K562 (cell line): ENCODE results near the gene HLF. TPM values are rescaled to one million over a fixed set of nuclear protein-coding genes. Genes with fewer than 3 reads are reported as not detected.
A peak's percentile ranks its signal among the peaks of the same experiment; 100 is the strongest.

ENCODE experiments used
- ATAC-seq: fragments of 200-7000 bp; cut with Tn5 transposase; 3 replicates; pipeline ENCODE4 v1.9.1; 2020; ENCODE audit warnings: moderate library complexity
- BruUV-seq: library from RNA; stranded (reverse); fragments of 400-500 nt; replicated peaks from 2 replicates; lab custom pipeline; 2021; lab: Mats Ljungman, UMichigan
- CTCF ChIA-PET: fragments of 300-600 bp; formaldehyde crosslinking; extraction: SDS; loops from one replicate; lab custom pipeline; 2021; ENCODE audit warnings: low intra/inter-chr PET ratio; lab: Yijun Ruan, JAX
- POLR2A ChIA-PET: fragments of 300-600, 350-650 bp; sonication (Branson Sonifier 250); formaldehyde crosslinking; extraction: SDS; loops from one replicate; lab custom pipeline; 2021; ENCODE audit warnings: antibody characterized with exemption, inconsistent platforms; lab: Yijun Ruan, JAX
- DNase-seq, 4 experiments: peaks; one replicate each; pipeline versions ENCODE4 v3.0.0 to v3.0.0-alpha.2; 2011 to 2018; ENCODE audit warnings: low spot score in 3 of 4, mixed read lengths in 3 of 4; ENCODE audit errors: extremely low read depth in 1 of 4
- FAIRE-seq: peaks from 2 replicates; lab custom pipeline; 2011; peaks lifted over from hg19 to GRCh38; lab: Jason Lieb, UNC
- H2AFZ ChIP-seq: 2 replicates; pipeline ENCODE4 v1.6.0; 2011; ENCODE audit warnings: low read depth, low read length, control low read depth, inconsistent platforms
- H3K27ac ChIP-seq: fragments of 200-600 bp; 3 replicates; pipeline ENCODE4 v1.8.0; 2011; ENCODE audit warnings: low read depth, mild to moderate bottlenecking, control low read depth, inconsistent platforms, low read length, moderate library complexity, mixed read lengths; ENCODE audit errors: extremely low read depth
- H3K27me3 ChIP-seq, 2 experiments: fragments of 300-600 bp in 1 of 2; 2 replicates in 1 of 2; 3 replicates in 1 of 2; pipeline versions ENCODE4 v1.6.0 to v1.8.0; 2011; ENCODE audit warnings: inconsistent platforms in 2 of 2, low read length in 2 of 2, mild to moderate bottlenecking in 1 of 2, mixed read lengths in 1 of 2, moderate library complexity in 1 of 2; ENCODE audit not compliant: control insufficient read depth in 2 of 2, insufficient read depth in 2 of 2
- H3K36me3 ChIP-seq: fragments of 300-600 bp; 3 replicates; pipeline ENCODE4 v1.8.0; 2011; ENCODE audit warnings: mild to moderate bottlenecking, low read length, inconsistent platforms; ENCODE audit not compliant: control insufficient read depth, insufficient read depth
- H3K4me1 ChIP-seq, 2 experiments: fragments of 200-600 bp in 1 of 2; replicated peaks in 1 of 2; 2 replicates in 1 of 2; 3 replicates in 1 of 2; pipeline versions ENCODE4 v1.5.1 to v1.8.0; 2011; ENCODE audit warnings: inconsistent platforms in 2 of 2, low read length in 2 of 2, mild to moderate bottlenecking in 1 of 2, mixed read lengths in 1 of 2, moderate library complexity in 1 of 2; ENCODE audit not compliant: control insufficient read depth in 2 of 2, insufficient read depth in 2 of 2
- H3K4me2 ChIP-seq: 2 replicates; pipeline ENCODE4 v1.6.1; 2011; ENCODE audit warnings: low read length, control low read depth, inconsistent platforms, mixed read lengths; ENCODE audit not compliant: insufficient read depth
- H3K4me3 ChIP-seq: fragments of 200-600 bp; sonication (generic), shearing (Covaris generic); 2 replicates; pipeline ENCODE4 v1.5.1; 2016; ENCODE audit warnings: control low read depth, inconsistent platforms
- H3K79me2 ChIP-seq: fragments of 200-600 bp; 3 replicates; pipeline ENCODE4 v1.8.0; 2011; ENCODE audit warnings: low read length, inconsistent platforms; ENCODE audit not compliant: control insufficient read depth, insufficient read depth
- H3K9ac ChIP-seq, 2 experiments: 2 replicates each; pipeline versions ENCODE4 v1.6.0 to v1.6.1; 2011; ENCODE audit warnings: low read depth in 2 of 2, low read length in 2 of 2, control low read depth in 1 of 2, inconsistent platforms in 1 of 2, mild to moderate bottlenecking in 1 of 2, mixed read lengths in 1 of 2; ENCODE audit not compliant: insufficient read depth in 1 of 2
- H3K9me1 ChIP-seq: one replicate; pipeline ENCODE4 v1.6.0; 2011; ENCODE audit warnings: inconsistent platforms, mild to moderate bottlenecking, low read length, moderate library complexity; ENCODE audit not compliant: control insufficient read depth, insufficient read depth
- H3K9me3 ChIP-seq: replicated peaks from 2 replicates; pipeline ENCODE4 v1.5.1; 2011; ENCODE audit warnings: low read depth, low read length, inconsistent platforms; ENCODE audit not compliant: control insufficient read depth, insufficient read depth
- H4K20me1 ChIP-seq: replicated peaks from 2 replicates; pipeline ENCODE4 v1.6.1; 2011; ENCODE audit warnings: low read length, inconsistent platforms, mixed read lengths; ENCODE audit not compliant: control insufficient read depth, insufficient read depth
- ETS2 ChIP-seq: IDR thresholded peaks from 2 replicates; pipeline ENCODE4 v1.6.1; 2016; ENCODE audit warnings: borderline replicate concordance, missing genetic modification characterization, mild to moderate bottlenecking, moderate library complexity, missing compliant biosample characterization; ENCODE audit not compliant: poor library complexity, severe bottlenecking
- ETV5 ChIP-seq: sonication (generic); formaldehyde crosslinking; IDR thresholded peaks from 2 replicates; pipeline ENCODE4 v1.4.0; 2020; ENCODE audit warnings: low read depth, mild to moderate bottlenecking, missing genetic modification reagents
- EZH2 ChIP-seq: IDR thresholded peaks from 2 replicates; pipeline ENCODE4 v1.6.1; 2012; ENCODE audit warnings: low read depth, mild to moderate bottlenecking, inconsistent platforms, low read length, borderline replicate concordance
- FOXA1 ChIP-seq: fragments of 450-650 bp; IDR thresholded peaks from 2 replicates; pipeline ENCODE4 v1.6.1; 2016; ENCODE audit warnings: mild to moderate bottlenecking, borderline replicate concordance
- HDAC6 ChIP-seq: IDR thresholded peaks from 2 replicates; pipeline ENCODE4 v1.6.1; 2012; ENCODE audit warnings: low read depth, mild to moderate bottlenecking, control low read depth, inconsistent platforms, low read length, moderate library complexity
- HIVEP1 ChIP-seq: fragments of 250-450 bp; sonication (Bioruptor Pico); IDR thresholded peaks from 2 replicates; pipeline ENCODE4 v1.4.0; 2020; ENCODE audit warnings: mild to moderate bottlenecking
- MCM7 ChIP-seq, 2 experiments: fragments of 450-650 bp; IDR thresholded peaks; 2 replicates each; pipeline ENCODE4 v1.6.1; 2016 to 2018
- NCOA6 ChIP-seq: fragments of 450-650 bp; IDR thresholded peaks from 2 replicates; pipeline ENCODE4 v1.6.1; 2017; ENCODE audit warnings: mild to moderate bottlenecking
- PHB ChIP-seq: fragments of 250-450 bp; sonication (Bioruptor Pico); IDR thresholded peaks from 2 replicates; pipeline ENCODE4 v1.5.0; 2021
- PPARD ChIP-seq: fragments of 250-450 bp; sonication (Bioruptor Pico); IDR thresholded peaks from 2 replicates; pipeline ENCODE4 v1.8.0; 2022; ENCODE audit warnings: inconsistent platforms, mild to moderate bottlenecking, moderate library complexity
- SETDB1 ChIP-seq: IDR thresholded peaks from one replicate; pipeline ENCODE4 v1.6.1; 2012; ENCODE audit warnings: low read length, control low read depth, inconsistent platforms
- YY1 ChIP-seq, 3 experiments: IDR thresholded peaks; 2 replicates each; pipeline ENCODE4 v1.6.1; 2011; ENCODE audit warnings: low read length in 2 of 3, mild to moderate bottlenecking in 2 of 3, moderate library complexity in 2 of 3, borderline replicate concordance in 1 of 3, control low read depth in 1 of 3, low read depth in 1 of 3; ENCODE audit not compliant: insufficient read depth in 3 of 3, insufficient replicate concordance in 2 of 3, control insufficient read depth in 1 of 3, insufficient read length in 1 of 3; ENCODE audit errors: extremely low read depth in 1 of 3
- ZBED1 ChIP-seq: IDR thresholded peaks from 2 replicates; pipeline ENCODE4 v1.6.1; 2014
- ZKSCAN3 ChIP-seq: fragments of 250-450 bp; sonication (Bioruptor Pico); IDR thresholded peaks from 2 replicates; pipeline ENCODE4 v1.4.0; 2020
- ZKSCAN8 ChIP-seq: fragments of 200-800 bp; sonication (Bioruptor generic); IDR thresholded peaks from 2 replicates; pipeline ENCODE4 v1.6.1; 2016; ENCODE audit warnings: missing genetic modification characterization, missing compliant biosample characterization
- ZNF165 ChIP-seq: fragments of 250-450 bp; sonication (Bioruptor Pico); IDR thresholded peaks from 2 replicates; pipeline ENCODE4 v1.4.0; 2020; ENCODE audit warnings: borderline replicate concordance
- ZNF239 ChIP-seq: fragments of 250-450 bp; sonication (Bioruptor Pico); IDR thresholded peaks from 2 replicates; pipeline ENCODE4 v1.4.0; 2020; ENCODE audit warnings: mild to moderate bottlenecking
- ZNF766 ChIP-seq: fragments of 200-800 bp; sonication (Bioruptor generic); conservative IDR thresholded peaks from 2 replicates; pipeline ENCODE4 v1.6.1; 2016; ENCODE audit warnings: missing genetic modification characterization, missing compliant biosample characterization
- ZNF77 ChIP-seq: fragments of 250-450 bp; sonication (Bioruptor Pico); IDR thresholded peaks from 2 replicates; pipeline ENCODE4 v1.5.0; 2020
- WGBS: fragments of 100-300 bp; shearing (Covaris generic); methylation state at CpG from one replicate; pipeline ENCODE4 v1.1.6; 2016; ENCODE audit warnings: low coverage, mixed read lengths; ENCODE audit not compliant: insufficient coverage; ENCODE audit errors: missing lambda C conversion rate; 5-methylcytosine and 5-hydroxymethylcytosine counted together
- in situ Hi-C: fragments of 300-500 bp; cut with MboI; formaldehyde crosslinking; loops from 4 replicates; pipeline ENCODE4 v1.15.0; 2018; ENCODE audit warnings: inconsistent platforms, mixed read lengths
- intact Hi-C: fragments of 100-400 bp; cut with micrococcal nuclease; formaldehyde crosslinking; loops from 2 replicates; pipeline ENCODE4 v1.14.2; 2022
- polyA plus RNA-seq, 8 experiments: library from polyadenylated mRNA; depleted of rRNA in 4 of 8; stranded (reverse) in 5 of 8; unstranded in 3 of 8; fragments of >200 nt; fragmentation: Nextera tagmentation in 2 of 8; fragmentation: Illumina TruSeq in 1 of 8; extraction: Ambion mirVana in 2 of 8; extraction: Trizol in 1 of 8; gene quantifications; 2 replicates each; pipeline versions ENCODE4 v1.2.1 to v1.2.3, GENCODE V29; 2011 to 2014; ENCODE audit warnings: inconsistent platforms in 1 of 8, missing spikeins in 1 of 8
- total RNA-seq, 7 experiments: library from RNA; depleted of rRNA in 6 of 7; stranded (reverse); fragments of >200 nt in 6 of 7; fragmentation: Illumina TruSeq in 2 of 7; extraction: Trizol in 2 of 7; gene quantifications; 2 replicates each; pipeline versions ENCODE4 v1.2.1 to v1.2.3, GENCODE V29; 2011 to 2021; ENCODE audit warnings: low replicate concordance in 1 of 7
- TF ChIP-seq, protein P1 (sequence below): fragments of 250-450 bp; sonication (Bioruptor Pico); IDR thresholded peaks from 2 replicates; pipeline ENCODE4 v1.9.0; 2021; ENCODE audit warnings: mild to moderate bottlenecking, inconsistent platforms

The HLF gene
- total and polyA plus RNA-seq, 9 of the 15 experiments (the other 6 are each of a cell fraction or from before 2014, with no cell fraction given): 0.03 to 0.24 (median 0.09) TPM

DNA sequence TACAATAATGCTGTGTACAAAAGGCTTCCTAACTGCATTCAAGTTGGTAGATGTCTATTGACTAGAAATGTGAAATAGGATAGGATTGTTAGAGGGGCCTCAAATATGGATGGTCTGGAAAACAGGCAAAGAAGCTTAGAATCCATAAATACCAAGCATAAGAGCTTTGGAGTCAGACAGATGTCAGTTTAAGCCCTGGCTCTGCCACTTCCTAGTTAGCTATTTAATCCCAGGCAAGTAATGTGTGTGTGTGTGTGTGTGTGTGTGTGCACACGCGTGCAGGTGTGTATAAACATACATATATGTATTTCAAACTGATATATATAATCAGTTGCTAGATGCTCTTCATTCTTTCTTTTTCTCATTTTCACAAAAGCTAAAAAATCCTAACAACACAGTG lies 90.2 kb downstream of the HLF start (continued):
- TF ChIP-seq YY1 (IDR thresholded peaks at IDR 0.05; ENCODE audit: borderline replicate concordance in 1 of 3, control insufficient read depth in 1 of 3, extremely low read depth in 1 of 3, insufficient read depth in 3 of 3, insufficient read length in 1 of 3, insufficient replicate concordance in 2 of 3, low read depth in 1 of 3, low read length in 2 of 3): no peak
- no peak for TF ChIP-seq EZH2
- TF ChIP-seq HDAC6: no peak

DNA sequence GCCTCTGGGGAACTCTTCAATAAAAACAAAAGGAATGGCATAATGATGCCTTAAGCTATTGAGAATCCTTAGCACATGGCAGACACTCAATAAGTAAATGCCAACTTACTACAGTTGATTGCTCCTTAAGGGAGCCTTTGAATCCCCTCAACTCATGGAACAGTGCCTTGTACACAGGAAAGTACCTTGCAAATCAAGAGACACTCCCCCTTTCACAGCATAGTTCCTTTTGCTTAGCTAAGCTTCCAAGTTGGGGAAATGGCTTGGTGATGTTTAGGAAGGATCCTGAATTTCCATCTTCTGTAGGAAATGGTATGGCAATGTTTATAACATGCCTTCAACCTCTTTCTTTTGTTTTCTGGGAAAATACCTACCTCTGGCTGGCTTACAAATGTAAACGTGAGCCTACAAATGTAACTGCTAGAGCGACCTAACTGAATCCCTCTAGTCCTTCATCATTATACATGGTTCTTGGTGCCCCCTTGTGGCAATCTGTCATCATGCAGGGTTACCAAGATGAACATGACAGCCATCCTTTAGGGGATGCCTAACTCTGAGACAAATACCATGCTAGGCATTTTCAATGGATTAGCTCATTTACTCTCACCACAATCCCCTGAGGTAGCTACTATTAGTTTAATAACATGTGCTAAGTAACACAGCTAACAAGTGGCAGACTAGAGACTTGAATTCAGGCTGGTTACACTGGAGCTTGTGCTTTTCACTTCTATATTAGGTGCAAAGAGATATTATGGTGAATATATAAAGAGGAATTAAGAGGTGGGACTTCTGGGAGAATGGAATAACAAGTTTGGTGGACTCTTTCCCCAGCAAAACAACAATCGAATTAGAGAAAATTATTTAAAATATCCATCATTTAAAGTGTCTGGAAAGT lies 91.9 kb downstream of the HLF start:
- peak; percentile 90 for FAIRE-seq
- H3K4me2 ChIP-seq: no peak overlapping the region
- in situ Hi-C loops (loop anchor here (5.0 kb wide), 1 partner anchor 364 kb away; no protein-coding TSS in a partner anchor), intact Hi-C loops (loop anchor here (5.0 to 10.0 kb wide), 2 partner anchors 156 to 302 kb away; partner anchors contain the start of gene SMIM36)
- H3K4me3 ChIP-seq: no peak overlapping the region
- no peaks in the 10 kb centered on the region for H3K79me2 ChIP-seq
- H3K4me1 ChIP-seq: no peaks in the 10 kb centered on the region; a peak in 2 of 5 replicates
- no peak overlapping the region for H3K9ac ChIP-seq
- WGBS: 0% methylated on average over 3 of the region's 3 CpGs
- H3K36me3 ChIP-seq: no peaks in the 10 kb centered on the region
- DNase-seq: peak; percentile 67 to 83 (median 74)
- no peaks in the 10 kb centered on the region; the same call in 1 of the 2 replicates for H3K9me3 ChIP-seq
- no TSS peak for BruUV-seq
- ChIA-PET POLR2A (interaction anchor here (0.6 to 1.0 kb wide), 3 partner anchors 9 to 156 kb away, joined by 3 to 5 read pairs (median 5); no protein-coding TSS in a partner anchor), CTCF (interaction anchor here (0.6 to 1.2 kb wide), 5 partner anchors 58 to 367 kb away, joined by 3 to 6 read pairs (median 4); no protein-coding TSS in a partner anchor)
- no peaks in the 10 kb centered on the region for H3K9me1 ChIP-seq
- ATAC-seq: peak; percentile 98
- no peaks in the 10 kb centered on the region for H4K20me1 ChIP-seq
- H3K27me3 ChIP-seq: no peaks in the 10 kb centered on the region
- H3K27ac ChIP-seq: no peak overlapping the region
- H2AFZ ChIP-seq: peak overlapping the region; percentile 69
- TF ChIP-seq ETV5 (CRISPR knock-in tag): no peak
- TF ChIP-seq HIVEP1 (CRISPR knock-in tag): no peak
- no peak for TF ChIP-seq SETDB1
- TF ChIP-seq ZBED1: no peak
- TF ChIP-seq ETS2 (tag): no peak
- no peak for TF ChIP-seq ZNF239 (CRISPR knock-in tag)
- no peak for TF ChIP-seq PPARD
- TF ChIP-seq NCOA6: no peak
- TF ChIP-seq PHB (CRISPR knock-in tag): no peak
- no peak for TF ChIP-seq MCM7 (IDR thresholded peaks at IDR 0.05)
- no peak for TF ChIP-seq FOXA1
- no peak for TF ChIP-seq ZKSCAN8 (CRISPR knock-in tag)
- TF ChIP-seq, protein P1, sequence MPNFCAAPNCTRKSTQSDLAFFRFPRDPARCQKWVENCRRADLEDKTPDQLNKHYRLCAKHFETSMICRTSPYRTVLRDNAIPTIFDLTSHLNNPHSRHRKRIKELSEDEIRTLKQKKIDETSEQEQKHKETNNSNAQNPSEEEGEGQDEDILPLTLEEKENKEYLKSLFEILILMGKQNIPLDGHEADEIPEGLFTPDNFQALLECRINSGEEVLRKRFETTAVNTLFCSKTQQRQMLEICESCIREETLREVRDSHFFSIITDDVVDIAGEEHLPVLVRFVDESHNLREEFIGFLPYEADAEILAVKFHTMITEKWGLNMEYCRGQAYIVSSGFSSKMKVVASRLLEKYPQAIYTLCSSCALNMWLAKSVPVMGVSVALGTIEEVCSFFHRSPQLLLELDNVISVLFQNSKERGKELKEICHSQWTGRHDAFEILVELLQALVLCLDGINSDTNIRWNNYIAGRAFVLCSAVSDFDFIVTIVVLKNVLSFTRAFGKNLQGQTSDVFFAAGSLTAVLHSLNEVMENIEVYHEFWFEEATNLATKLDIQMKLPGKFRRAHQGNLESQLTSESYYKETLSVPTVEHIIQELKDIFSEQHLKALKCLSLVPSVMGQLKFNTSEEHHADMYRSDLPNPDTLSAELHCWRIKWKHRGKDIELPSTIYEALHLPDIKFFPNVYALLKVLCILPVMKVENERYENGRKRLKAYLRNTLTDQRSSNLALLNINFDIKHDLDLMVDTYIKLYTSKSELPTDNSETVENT (CRISPR knock-in tag): no peak
- TF ChIP-seq ZNF766 (CRISPR knock-in tag): 0 out of 2 replicates have a peak, but pooled peaks have one; percentile 28
- TF ChIP-seq ZKSCAN3 (CRISPR knock-in tag): no peak
- TF ChIP-seq ZNF77 (CRISPR knock-in tag): no peak
- no peak for TF ChIP-seq ZNF165 (CRISPR knock-in tag)
